Kidney (tissue), 14 donors: Measurements from ENCODE around the gene KIF26B. TPM values are rescaled to one million over a fixed set of nuclear protein-coding genes. Genes with fewer than 3 reads are reported as not detected.
A peak's percentile ranks its signal among the peaks of the same experiment; 100 is the strongest.
"Not testable (repeated sequence)": the region's sequence is repeated elsewhere in the genome, so short reads cannot be mapped to it uniquely, and the experiment has no call there.

Source experiments
- DNase-seq, 5 donors: peaks; one replicate each; pipeline ENCODE4 v3.0.0-alpha.2; 2013 to 2020
- FAIRE-seq: peaks from 2 replicates; lab custom pipeline; 2012; peaks lifted over from hg19 to GRCh38; lab: Jason Lieb, UNC
- H3K27ac ChIP-seq, 2 donors: one replicate each; pipeline ENCODE4 v1.7.0; 2013; ENCODE audit warnings: low read depth in 2 of 2, low read length in 2 of 2, inconsistent platforms in 1 of 2
- H3K27me3 ChIP-seq: one replicate; pipeline ENCODE4 v1.7.1; 2013; ENCODE audit warnings: low read length, inconsistent platforms; ENCODE audit not compliant: control insufficient read depth, insufficient read depth
- H3K36me3 ChIP-seq, 3 donors: one replicate each; pipeline versions ENCODE4 v1.7.0 to v1.7.1; 2013; ENCODE audit warnings: low read length in 3 of 3, control low read depth in 1 of 3, inconsistent platforms in 1 of 3; ENCODE audit not compliant: insufficient read depth in 3 of 3, control insufficient read depth in 2 of 3
- H3K4me1 ChIP-seq, 3 donors: one replicate each; pipeline versions ENCODE4 v1.7.0 to v1.7.1; 2013; ENCODE audit warnings: low read length in 3 of 3, inconsistent platforms in 1 of 3, low read depth in 1 of 3; ENCODE audit not compliant: control insufficient read depth in 2 of 3, insufficient read depth in 2 of 3
- H3K4me3 ChIP-seq, 3 donors: one replicate each; pipeline versions ENCODE4 v1.7.0 to v1.8.1; 2013; ENCODE audit warnings: low read length in 3 of 3, control low read depth in 1 of 3, inconsistent platforms in 1 of 3
- H3K9ac ChIP-seq, 3 donors: one replicate each; pipeline versions ENCODE4 v1.7.0 to v1.7.1; 2013; ENCODE audit warnings: low read length in 3 of 3, control low read depth in 1 of 3, inconsistent platforms in 1 of 3
- H3K9me3 ChIP-seq, 3 donors: one replicate each; pipeline versions ENCODE4 v1.7.0 to v1.7.1; 2013; ENCODE audit warnings: low read length in 3 of 3, control low read depth in 1 of 3, inconsistent platforms in 1 of 3; ENCODE audit not compliant: control insufficient read depth in 2 of 3, insufficient read depth in 1 of 3
- CTCF ChIP-seq: IDR thresholded peaks from 3 replicates; pipeline ENCODE4 v1.5.1; 2012; ENCODE audit warnings: mild to moderate bottlenecking, moderate library complexity, borderline replicate concordance; ENCODE audit not compliant: insufficient read depth; ENCODE audit errors: extremely low read depth
- intact Hi-C: fragments of 100-400 bp; cut with DNase I; formaldehyde crosslinking; loops from one replicate; pipeline ENCODE4 v1.11.1; 2022
- polyA plus RNA-seq: library from polyadenylated mRNA; stranded (reverse); fragments of 350-450 nt; fragmentation: Illumina TruSeq; extraction: RNeasy Lipid Tissue Mini Kit (QIAGEN cat#74804); gene quantifications from one replicate; pipeline ENCODE4 v1.2.3, GENCODE V29; 2014; ENCODE audit warnings: low read depth, low replicate concordance; ENCODE audit not compliant: insufficient read depth
- total RNA-seq: library from RNA; stranded (reverse); fragmentation: NEBNext Ultra II Directional; extraction: Animal tissue kit (Norgen Biotek cat#: 25700); gene quantifications from one replicate; pipeline ENCODE4 v1.2.1, GENCODE V29; 2021
- donor health status: control.
- donor health status: control.
- donor health status: control.
- donor health status: control.
- donor health status: control.
- donor health status: DM: yes; HTN: yes; CAD: no.
- donor health status: Normal renal cell carcinoma (clear cell type).

Gene KIF26B
- total and polyA plus RNA-seq, 2 donors from 2014 or later: 0.52 to 10.7 TPM

- Histone ChIP-seq H3K4me1 (no peaks in the 10 kb centered on the region), H3K9ac (no peak overlapping the region), H3K4me3 (no peak overlapping the region), H3K36me3 (no peaks in the 10 kb centered on the region), H3K27me3 (no peaks in the 10 kb centered on the region), H3K9me3 (no peaks in the 10 kb centered on the region), H3K27ac (no peak overlapping the region)
- FAIRE-seq (no peak), DNase-seq (no peak)
- intact Hi-C loops: no loop called here
- no peak for TF ChIP-seq CTCF
Measured at GRCh38 chr1:245129319-245130240, 25.2 kb upstream of the KIF26B start.

- DNase-seq: peak in 1 of 5 donors; percentile 15
- not testable (repeated sequence) for FAIRE-seq, H3K36me3 ChIP-seq
Measured at GRCh38 chr1:245130281-245131025, 24.3 kb upstream of the KIF26B start.

GRCh38 chr1:245131026-245131393 lies 23.8 kb upstream of the KIF26B start:
- Histone ChIP-seq H3K4me3 (no peak overlapping the region), H3K9ac (no peak overlapping the region), H3K9me3 (no peaks in the 10 kb centered on the region), H3K36me3 (no peaks in the 10 kb centered on the region), H3K27ac (no peak overlapping the region), H3K27me3 (no peaks in the 10 kb centered on the region), H3K4me1 (no peaks in the 10 kb centered on the region)
- DNase-seq (peak in 2 of 5 donors; percentile 13 to 36), FAIRE-seq (no peak)
- no peak for TF ChIP-seq CTCF
- intact Hi-C loops: no loop called here

More at GRCh38 chr1:245130281-245131025, 24.3 kb upstream of the KIF26B start:
- H3K9me3 ChIP-seq, H3K27ac ChIP-seq, H3K27me3 ChIP-seq, H3K9ac ChIP-seq, H3K4me1 ChIP-seq, H3K4me3 ChIP-seq, intact Hi-C loops: not testable (repeated sequence)

- no peaks in the 10 kb centered on the region for H3K27me3 ChIP-seq
- no peak overlapping the region for H3K4me3 ChIP-seq
- H3K9ac ChIP-seq: no peak overlapping the region
- FAIRE-seq (no peak), DNase-seq (no peak)
- intact Hi-C loops: no loop called here
- no peaks in the 10 kb centered on the region for H3K9me3 ChIP-seq
- no peak overlapping the region for H3K27ac ChIP-seq
- H3K4me1 ChIP-seq: no peaks in the 10 kb centered on the region
- no peak for TF ChIP-seq CTCF
- no peaks in the 10 kb centered on the region for H3K36me3 ChIP-seq
Measured at GRCh38 chr1:245132771-245133170, 22.0 kb upstream of the KIF26B start.
